H54 (cell line): ENCODE measurements around the gene DNAJC4.

Source experiments
- DNase-seq: peaks from one replicate; pipeline ENCODE4 v3.0.0; 2011; ENCODE audit warnings: low spot score, mixed read lengths; ENCODE audit not compliant: insufficient read length
- FAIRE-seq: peaks from 3 replicates; lab custom pipeline; 2011; peaks lifted over from hg19 to GRCh38; lab: Jason Lieb, UNC
- POLR2A ChIP-seq: IDR thresholded peaks from 2 replicates; pipeline ENCODE4 v1.6.1; 2011; ENCODE audit warnings: low read depth, mild to moderate bottlenecking, low read length

Gene DNAJC4

GRCh38 chr11:64248578-64248977 is 18.2 kb downstream of the DNAJC4 start:
- DNase-seq, result no peak
- FAIRE-seq, result no peak
- TF ChIP-seq POLR2A, result no peak

DNA sequence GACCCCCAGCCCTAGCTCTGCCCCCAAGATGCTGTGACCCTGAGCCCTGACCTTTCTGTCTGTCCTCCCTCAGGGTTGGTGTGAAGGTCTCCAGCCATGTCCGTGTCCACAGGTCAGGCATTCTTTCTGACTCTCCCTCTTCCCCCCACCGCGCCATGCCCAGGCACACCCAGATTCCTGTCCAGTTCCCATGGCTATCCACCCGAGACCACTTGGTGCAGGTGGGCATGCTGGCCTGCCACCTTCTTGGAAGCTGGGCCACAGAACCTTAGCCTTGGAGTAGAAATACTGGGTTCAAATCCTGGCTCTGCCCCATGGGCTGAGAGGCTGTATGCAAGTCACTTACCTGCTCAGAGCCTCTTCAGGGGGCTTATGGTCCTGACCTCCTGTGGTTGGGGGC is 18.7 kb downstream of the DNAJC4 start:
- no peak for TF ChIP-seq POLR2A
- FAIRE-seq, result no peak
- DNase-seq, result no peak

- DNase-seq (no peak), FAIRE-seq (no peak)
- no peak for TF ChIP-seq POLR2A
Measured at GRCh38 chr11:64249563-64250414, 19.4 kb downstream of the DNAJC4 start.

- no peak for DNase-seq
- TF ChIP-seq POLR2A, result peak; percentile 9; the same call in 1 of the 2 replicates
- no peak for FAIRE-seq
Measured at GRCh38 chr11:64250415-64251015, 20.2 kb downstream of the DNAJC4 start.

GRCh38 chr11:64251016-64251752 is 20.8 kb downstream of the DNAJC4 start, which contains the start of gene PLCB3:
PLCB3 (plus strand) TSS chr11:64251530; CDS start chr11:64251650, 120 bp downstream.
- DNase-seq, result no peak
- no peak for FAIRE-seq
- peak; percentile 91 for TF ChIP-seq POLR2A

- DNase-seq, result no peak
- no peak for FAIRE-seq
- TF ChIP-seq POLR2A, result no peak
Measured at GRCh38 chr11:64251753-64252002, 21.3 kb downstream of the DNAJC4 start.

DNA sequence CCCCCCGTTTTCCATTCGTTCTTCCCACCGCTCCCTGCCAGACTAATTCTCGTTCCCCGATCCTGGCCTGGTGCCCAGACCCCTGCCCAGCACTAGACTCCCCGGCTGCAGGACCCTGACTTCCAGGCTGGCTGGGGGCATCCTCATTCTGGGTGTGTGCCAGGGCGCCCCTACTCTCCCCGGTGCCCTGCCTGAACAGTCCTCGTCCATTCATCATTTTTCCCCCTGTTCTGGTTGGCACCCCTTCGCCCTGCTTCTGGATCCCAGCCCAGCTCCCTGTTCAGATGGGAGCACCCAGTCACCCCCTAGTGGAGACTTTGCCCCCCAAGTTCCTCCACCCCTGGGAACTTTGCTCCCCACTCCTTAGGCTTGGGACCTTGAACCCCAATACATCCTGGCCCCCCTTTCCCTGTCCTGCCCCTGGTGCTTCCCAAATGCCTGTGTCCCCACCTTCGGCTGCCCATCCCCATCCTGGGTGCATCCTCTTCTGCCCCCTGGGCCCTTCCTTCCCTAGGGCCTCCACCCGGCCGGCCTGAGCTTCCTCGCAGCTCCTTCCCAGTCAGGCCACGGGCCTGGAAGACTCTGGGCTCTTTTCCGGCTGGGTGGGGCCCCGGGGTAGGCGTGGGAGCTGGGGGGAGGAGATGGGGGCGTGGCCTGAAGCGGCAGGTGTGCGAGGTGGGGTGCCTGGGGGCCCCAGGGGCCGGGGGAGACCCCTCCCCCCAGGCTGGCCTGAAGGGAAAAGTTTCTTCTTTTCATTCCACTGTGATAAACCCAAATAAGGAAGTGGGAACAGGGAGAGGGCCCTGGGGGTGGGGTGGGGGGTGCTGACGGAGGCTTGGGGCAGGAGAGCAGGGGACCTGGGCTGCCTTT is 21.9 kb downstream of the DNAJC4 start:
- FAIRE-seq (no peak), DNase-seq (peak; percentile 86)

DNA sequence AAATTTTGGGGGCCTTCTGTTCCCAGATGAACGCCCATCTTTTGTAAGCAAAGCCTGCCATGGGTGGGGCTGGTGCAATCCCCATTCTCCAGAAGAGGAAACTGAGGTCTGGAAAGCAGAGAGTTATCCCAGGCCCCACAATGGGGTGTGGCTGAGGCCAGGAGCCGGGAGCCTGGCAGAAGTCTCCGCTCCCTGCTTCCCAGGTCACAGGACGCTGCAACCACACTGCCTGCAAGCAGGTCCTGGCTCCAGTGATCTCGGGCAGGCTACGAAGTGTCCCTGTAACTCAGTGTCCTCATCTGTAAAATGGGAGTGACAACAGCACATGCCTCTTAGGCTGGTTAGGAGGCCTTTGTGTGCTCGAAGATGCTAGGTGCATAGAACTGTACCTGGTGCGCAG is 22.7 kb downstream of the DNAJC4 start:
- FAIRE-seq (no peak), DNase-seq (no peak)
- no peak for TF ChIP-seq POLR2A

More for the DNA sequence above, 21.9 kb downstream of the DNAJC4 start:
- peak; percentile 69 for TF ChIP-seq POLR2A

DNA sequence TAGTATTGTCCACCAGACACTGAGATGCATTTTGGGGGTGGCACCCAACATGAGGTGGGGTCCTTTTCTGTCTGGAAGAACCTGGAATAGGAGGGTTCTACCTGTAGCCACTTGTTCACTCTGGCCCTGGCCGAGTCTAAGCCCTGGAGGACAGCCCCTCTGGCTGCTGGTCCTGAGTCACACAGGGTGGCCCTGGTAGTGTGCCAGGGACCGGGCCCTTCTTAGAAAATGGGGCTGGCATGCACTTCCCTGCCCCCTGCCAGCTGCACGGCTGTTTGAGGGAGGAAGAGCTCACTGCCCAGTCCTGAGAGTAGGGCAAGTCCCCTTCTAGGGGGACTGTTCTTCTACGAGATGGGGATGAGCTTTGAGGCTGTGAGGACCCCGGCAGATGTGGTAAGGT is 23.1 kb downstream of the DNAJC4 start:
- no peak for TF ChIP-seq POLR2A
- FAIRE-seq (no peak), DNase-seq (no peak)

DNA sequence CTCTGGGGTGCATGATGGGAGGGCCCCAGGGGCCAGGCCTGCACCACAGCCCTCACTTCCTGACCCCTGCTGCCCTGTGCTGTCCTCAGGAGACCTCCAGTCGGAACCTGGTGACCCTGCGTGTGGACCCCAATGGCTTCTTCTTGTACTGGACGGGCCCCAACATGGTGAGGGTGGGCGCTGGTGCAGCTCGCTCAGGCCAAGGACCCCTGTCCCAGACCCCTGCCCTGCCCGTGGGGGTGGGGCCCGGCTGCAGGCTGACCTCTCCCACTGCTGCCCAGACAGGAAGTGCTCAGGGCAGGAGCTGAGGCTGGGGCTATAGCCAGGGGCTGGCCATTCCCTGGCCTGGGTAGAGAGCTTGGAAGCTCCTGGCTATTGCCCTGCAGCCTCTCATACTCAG is 24.0 kb downstream of the DNAJC4 start:
- no peak for DNase-seq
- FAIRE-seq, result no peak
- no peak for TF ChIP-seq POLR2A

DNA sequence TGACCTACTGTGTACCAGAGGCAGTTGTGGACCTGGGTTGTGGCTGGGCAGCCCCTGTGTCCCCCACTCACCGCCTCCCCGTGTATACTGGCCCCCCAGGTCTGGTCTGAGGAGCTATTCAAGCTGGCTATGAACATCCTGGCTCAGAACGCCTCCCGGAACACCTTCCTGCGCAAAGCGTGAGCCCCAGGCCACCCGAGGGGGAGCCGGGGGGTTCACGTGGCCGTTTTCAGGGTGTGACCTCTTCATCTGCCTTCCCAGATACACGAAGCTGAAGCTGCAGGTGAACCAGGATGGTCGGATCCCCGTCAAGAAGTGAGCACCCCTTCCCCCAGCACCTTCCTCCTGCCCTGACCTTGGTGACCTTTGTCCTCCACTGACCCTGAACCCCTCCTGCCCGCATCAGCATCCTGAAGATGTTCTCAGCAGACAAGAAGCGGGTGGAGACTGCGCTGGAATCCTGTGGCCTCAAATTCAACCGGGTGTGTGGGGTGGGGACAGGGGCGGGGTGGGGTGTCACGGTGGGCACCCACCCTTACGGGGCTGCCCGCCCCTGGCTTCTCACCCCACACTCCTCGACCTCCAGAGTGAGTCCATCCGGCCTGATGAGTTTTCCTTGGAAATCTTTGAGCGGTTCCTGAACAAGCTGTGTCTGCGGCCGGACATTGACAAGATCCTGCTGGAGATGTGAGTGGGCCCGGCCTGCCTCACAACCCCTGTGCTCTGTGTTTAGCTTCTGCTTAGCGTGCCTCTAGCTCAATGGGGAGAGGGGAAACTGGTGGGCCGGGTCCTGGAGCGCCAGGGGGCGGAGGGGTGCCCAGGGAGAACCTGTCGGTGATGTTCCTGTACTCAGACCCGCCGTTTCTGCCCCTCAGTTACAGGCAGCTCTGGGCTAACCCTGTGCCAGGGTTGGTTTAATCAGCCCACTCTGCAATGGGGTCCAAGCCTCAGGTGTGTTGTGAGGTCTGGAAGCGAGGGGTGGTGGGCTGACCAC is 25.1 kb downstream of the DNAJC4 start:
- DNase-seq (no peak), FAIRE-seq (no peak)
- TF ChIP-seq POLR2A, result no peak

GRCh38 chr11:64256300-64256699 is 26.0 kb downstream of the DNAJC4 start:
- no peak for TF ChIP-seq POLR2A
- DNase-seq (no peak), FAIRE-seq (no peak)

DNA sequence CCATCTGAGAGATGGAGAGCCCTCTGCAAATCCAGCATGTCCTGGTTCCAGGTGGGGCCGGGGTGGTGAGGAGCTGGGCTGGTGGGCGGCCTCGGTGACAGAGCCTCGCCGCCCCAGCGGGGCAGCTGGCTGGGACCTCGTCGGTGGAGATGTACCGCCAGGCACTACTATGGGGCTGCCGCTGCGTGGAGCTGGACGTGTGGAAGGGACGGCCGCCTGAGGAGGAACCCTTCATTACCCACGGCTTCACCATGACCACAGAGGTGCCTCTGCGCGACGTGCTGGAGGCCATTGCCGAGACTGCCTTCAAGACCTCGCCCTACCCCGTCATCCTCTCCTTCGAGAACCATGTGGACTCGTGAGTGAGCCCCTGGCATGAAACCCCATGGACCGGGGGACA is 28.0 kb downstream of the DNAJC4 start:
- FAIRE-seq, result no peak
- no peak for DNase-seq
- TF ChIP-seq POLR2A, result no peak
